Head of caudate nucleus (tissue), 42 donors: Measurements from ENCODE around the gene ATAD2B.

Experiments
- DNase-seq, 42 donors: peaks; one replicate each; pipeline versions ENCODE4 v3.0.0 to v3.0.0-alpha.2; 2020 to 2021; ENCODE audit warnings: mixed read lengths in 7 of 42
- intact Hi-C: fragments of 100-400 bp; cut with DNase I; formaldehyde crosslinking; loops from one replicate; pipeline ENCODE4 v1.15.0; 2022

ATAD2B gene

GRCh38 chr2:23844905-23845304 is 82.0 kb downstream of the ATAD2B start:
- intact Hi-C loops, result no loop called here

GRCh38 chr2:23843051-23843976 is 83.6 kb downstream of the ATAD2B start:
- intact Hi-C loops, result no loop called here
- DNase-seq, result no peak

More at GRCh38 chr2:23844905-23845304, 82.0 kb downstream of the ATAD2B start:
- DNase-seq, result no peak

- no peak for DNase-seq
- intact Hi-C loops, result no loop called here
Observed at GRCh38 chr2:23839919-23840578, 86.9 kb downstream of the ATAD2B start.

GRCh38 chr2:23838996-23839395 is 87.9 kb downstream of the ATAD2B start:
- DNase-seq, result no peak
- intact Hi-C loops, result no loop called here

GRCh38 chr2:23838581-23838980 is 88.3 kb downstream of the ATAD2B start:
- DNase-seq, result no peak
- intact Hi-C loops, result no loop called here

- no peak for DNase-seq
- intact Hi-C loops, result no loop called here
Observed at GRCh38 chr2:23837871-23838270, 89.1 kb downstream of the ATAD2B start.

GRCh38 chr2:23836971-23837565 is 89.9 kb downstream of the ATAD2B start:
- no peak for DNase-seq
- intact Hi-C loops, result no loop called here

GRCh38 chr2:23836505-23836904 is 90.4 kb downstream of the ATAD2B start:
- DNase-seq, result no peak
- intact Hi-C loops, result no loop called here

- no peak for DNase-seq
- intact Hi-C loops, result no loop called here
Observed at GRCh38 chr2:23835988-23836387, 90.9 kb downstream of the ATAD2B start.

GRCh38 chr2:23835423-23835822 is 91.5 kb downstream of the ATAD2B start:
- intact Hi-C loops, result no loop called here
- no peak for DNase-seq

GRCh38 chr2:23828986-23829385 is 97.9 kb downstream of the ATAD2B start:
- intact Hi-C loops, result loop anchor here (10.0 kb wide), 2 partner anchors 256 to 556 kb away; partner anchors contain the start of gene TP53I3
- no peak for DNase-seq

- DNase-seq, result no peak
- intact Hi-C loops, result loop anchor here (10.0 kb wide), 2 partner anchors 256 to 556 kb away; partner anchors contain the start of gene TP53I3
Observed at GRCh38 chr2:23828256-23828980, 98.5 kb downstream of the ATAD2B start.

GRCh38 chr2:23827287-23827686 is 99.6 kb downstream of the ATAD2B start:
- intact Hi-C loops, result loop anchor here (10.0 kb wide), 2 partner anchors 258 to 558 kb away; partner anchors contain the start of gene TP53I3
- DNase-seq, result no peak

GRCh38 chr2:23826771-23827170 is 100.2 kb downstream of the ATAD2B start:
- intact Hi-C loops, result loop anchor here (10.0 kb wide), 2 partner anchors 258 to 558 kb away; partner anchors contain the start of gene TP53I3
- no peak for DNase-seq

- intact Hi-C loops, result loop anchor here (10.0 kb wide), 2 partner anchors 259 to 559 kb away; partner anchors contain the start of gene TP53I3
- no peak for DNase-seq
Observed at GRCh38 chr2:23826040-23826439, 100.9 kb downstream of the ATAD2B start.

- peak in 11 of 42 donors; percentile 9 to 75 (median 42) for DNase-seq
- intact Hi-C loops, result loop anchor here (10.0 kb wide), 2 partner anchors 260 to 560 kb away; partner anchors contain the start of gene TP53I3
Observed at GRCh38 chr2:23824777-23825212, 102.1 kb downstream of the ATAD2B start.

GRCh38 chr2:23823863-23824262 is 103.1 kb downstream of the ATAD2B start:
- intact Hi-C loops, result loop anchor here (10.0 kb wide), 2 partner anchors 261 to 561 kb away; partner anchors contain the start of gene TP53I3
- DNase-seq, result no peak

- no peak for DNase-seq
- intact Hi-C loops, result no loop called here
Observed at GRCh38 chr2:23814963-23815362, 112.0 kb downstream of the ATAD2B start.

GRCh38 chr2:23813438-23813837 is 113.5 kb downstream of the ATAD2B start:
- intact Hi-C loops, result no loop called here
- DNase-seq, result no peak
